ENCODE results near the gene ZNF620.

The ZNF620 gene

GRCh38 chr3:40532252-40532651 is 26.4 kb downstream of the ZNF620 start:
- H3K79me2 ChIP-seq (ENCODE audit: insufficient read depth, low read length) = no peaks in the 10 kb centered on the region
- H3K9me3 ChIP-seq (ENCODE audit: insufficient read depth, low read length) = no peaks in the 10 kb centered on the region
- H3K9ac ChIP-seq (ENCODE audit: low read length) = no peak overlapping the region
- H2AFZ ChIP-seq (ENCODE audit: low read depth, low read length, severe bottlenecking) = no peak overlapping the region
- H3F3A ChIP-seq (ENCODE audit: insufficient read depth) = no peaks in the 10 kb centered on the region
- no peaks in the 10 kb centered on the region for H3K9me2 ChIP-seq (replicated peaks; ENCODE audit: insufficient read depth, low read length)
- H3K4me2 ChIP-seq (ENCODE audit: low read depth, low read length, poor library complexity, severe bottlenecking) = no peak overlapping the region
- H3K27ac ChIP-seq (ENCODE audit: low read depth, low read length) = no peak overlapping the region
- no peaks in the 10 kb centered on the region for H3K27me3 ChIP-seq (ENCODE audit: low read length)
- H3K36me3 ChIP-seq (ENCODE audit: low read length) = no peaks in the 10 kb centered on the region
- H4K20me1 ChIP-seq (ENCODE audit: low read depth, low read length) = no peaks in the 10 kb centered on the region
- TF ChIP-seq CTCF (IDR thresholded peaks at IDR 0.05; ENCODE audit: insufficient read depth, low read length, poor library complexity, severe bottlenecking) (no peak), EZH2phosphoT487 (conservative IDR thresholded peaks at IDR 0.05; ENCODE audit: low read length) (no peak)
- no peak overlapping the region for H3K4me3 ChIP-seq (ENCODE audit: insufficient read depth, low read length, poor library complexity, severe bottlenecking)

- Histone ChIP-seq H4K20me1 (ENCODE audit: low read depth, low read length) (no peaks in the 10 kb centered on the region), H3F3A (ENCODE audit: insufficient read depth) (no peaks in the 10 kb centered on the region), H3K9ac (ENCODE audit: low read length) (no peak overlapping the region), H3K36me3 (ENCODE audit: low read length) (no peaks in the 10 kb centered on the region), H2AFZ (ENCODE audit: low read depth, low read length, severe bottlenecking) (no peak overlapping the region), H3K4me2 (ENCODE audit: low read depth, low read length, poor library complexity, severe bottlenecking) (no peak overlapping the region), H3K27ac (ENCODE audit: low read depth, low read length) (no peak overlapping the region), H3K4me3 (ENCODE audit: insufficient read depth, low read length, poor library complexity, severe bottlenecking) (no peak overlapping the region), H3K9me3 (ENCODE audit: insufficient read depth, low read length) (no peaks in the 10 kb centered on the region), H3K27me3 (ENCODE audit: low read length) (no peaks in the 10 kb centered on the region), H3K79me2 (ENCODE audit: insufficient read depth, low read length) (no peaks in the 10 kb centered on the region), H3K9me2 (replicated peaks; ENCODE audit: insufficient read depth, low read length) (no peaks in the 10 kb centered on the region)
- TF ChIP-seq EZH2phosphoT487 (conservative IDR thresholded peaks at IDR 0.05; ENCODE audit: low read length) = no peak
Measured at GRCh38 chr3:40534283-40534682, 28.4 kb downstream of the ZNF620 start.

- Histone ChIP-seq H3K36me3 (ENCODE audit: low read length) (no peaks in the 10 kb centered on the region), H3K79me2 (ENCODE audit: insufficient read depth, low read length) (no peaks in the 10 kb centered on the region), H3K4me2 (ENCODE audit: low read depth, low read length, poor library complexity, severe bottlenecking) (no peak overlapping the region), H4K20me1 (ENCODE audit: low read depth, low read length) (no peaks in the 10 kb centered on the region), H2AFZ (ENCODE audit: low read depth, low read length, severe bottlenecking) (no peak overlapping the region), H3K27ac (ENCODE audit: low read depth, low read length) (no peak overlapping the region), H3K27me3 (ENCODE audit: low read length) (no peaks in the 10 kb centered on the region), H3K9ac (ENCODE audit: low read length) (no peak overlapping the region), H3K9me3 (ENCODE audit: insufficient read depth, low read length) (no peaks in the 10 kb centered on the region), H3K4me3 (ENCODE audit: insufficient read depth, low read length, poor library complexity, severe bottlenecking) (no peak overlapping the region), H3K9me2 (replicated peaks; ENCODE audit: insufficient read depth, low read length) (no peaks in the 10 kb centered on the region), H3F3A (ENCODE audit: insufficient read depth) (no peaks in the 10 kb centered on the region)
- TF ChIP-seq EZH2phosphoT487 (conservative IDR thresholded peaks at IDR 0.05; ENCODE audit: low read length) (no peak), CTCF (IDR thresholded peaks at IDR 0.05; ENCODE audit: insufficient read depth, low read length, poor library complexity, severe bottlenecking) (no peak)
Measured at GRCh38 chr3:40546816-40547215, 41.0 kb downstream of the ZNF620 start.

GRCh38 chr3:40550167-40550566 is 44.3 kb downstream of the ZNF620 start:
- no peak overlapping the region for H3K4me3 ChIP-seq (ENCODE audit: insufficient read depth, low read length, poor library complexity, severe bottlenecking)
- no peaks in the 10 kb centered on the region for H3K36me3 ChIP-seq (ENCODE audit: low read length)
- H3K27me3 ChIP-seq (ENCODE audit: low read length) = no peaks in the 10 kb centered on the region

More at GRCh38 chr3:40550167-40550566, 44.3 kb downstream of the ZNF620 start:
- no peak overlapping the region for H3K9ac ChIP-seq (ENCODE audit: low read length)
- H3F3A ChIP-seq (ENCODE audit: insufficient read depth) = no peaks in the 10 kb centered on the region
- no peaks in the 10 kb centered on the region for H3K9me3 ChIP-seq (ENCODE audit: insufficient read depth, low read length)
- H4K20me1 ChIP-seq (ENCODE audit: low read depth, low read length) = no peaks in the 10 kb centered on the region
- TF ChIP-seq EZH2phosphoT487 (conservative IDR thresholded peaks at IDR 0.05; ENCODE audit: low read length) (no peak), CTCF (IDR thresholded peaks at IDR 0.05; ENCODE audit: insufficient read depth, low read length, poor library complexity, severe bottlenecking) (no peak)
- no peaks in the 10 kb centered on the region for H3K79me2 ChIP-seq (ENCODE audit: insufficient read depth, low read length)
- no peaks in the 10 kb centered on the region for H3K9me2 ChIP-seq (replicated peaks; ENCODE audit: insufficient read depth, low read length)
- no peak overlapping the region for H2AFZ ChIP-seq (ENCODE audit: low read depth, low read length, severe bottlenecking)
- no peak overlapping the region for H3K27ac ChIP-seq (ENCODE audit: low read depth, low read length)
- H3K4me2 ChIP-seq (ENCODE audit: low read depth, low read length, poor library complexity, severe bottlenecking) = no peak overlapping the region
